Stimulated activated CD8-positive, alpha-beta memory T cell treated with anti-CD3 and anti-CD28 coated beads, Interleukin-4, amount 100 ng/mL, for 24 hours (primary cell): ENCODE data around the gene PUS7L.
"Not testable (repeated sequence)": the region's sequence is repeated elsewhere in the genome, so short reads cannot be mapped to it uniquely, and the experiment has no call there.

Experiments
- DNase-seq: peaks from one replicate; pipeline ENCODE4 v3.0.0-alpha.2; 2020; ENCODE audit warnings: low read depth

Gene PUS7L

GRCh38 chr12:43758728-43759563 lies at the start of gene PUS7L, which contains the start of gene IRAK4:
Gene PUS7L, minus strand, starts transcription at chr12:43758790. Its CDS starts 3,545 bp downstream, at chr12:43755245.
Gene IRAK4, plus strand, starts transcription at chr12:43758951. Its CDS starts 9,161 bp downstream, at chr12:43768112.
- DNase-seq: peak; percentile 90

GRCh38 chr12:43807386-43807785 lies 48.8 kb upstream of the PUS7L start:
- DNase-seq: no peak

DNA sequence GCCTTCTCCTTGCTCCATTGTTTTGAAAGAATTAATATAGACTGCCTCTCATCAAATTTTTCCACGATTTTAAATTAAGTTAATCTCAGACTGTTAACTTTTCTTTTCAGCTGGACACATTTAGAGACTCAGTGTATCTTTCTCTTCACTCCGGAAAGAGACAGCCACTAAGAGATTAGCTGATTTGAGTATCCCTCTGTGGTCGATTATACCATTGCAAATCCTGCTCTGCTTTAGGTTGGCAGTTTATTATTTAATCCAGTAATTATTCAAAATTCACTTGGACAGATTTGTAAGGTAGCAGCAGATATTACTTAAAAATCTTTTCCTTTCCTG lies 48.1 kb upstream of the PUS7L start:
- no peak for DNase-seq

DNA sequence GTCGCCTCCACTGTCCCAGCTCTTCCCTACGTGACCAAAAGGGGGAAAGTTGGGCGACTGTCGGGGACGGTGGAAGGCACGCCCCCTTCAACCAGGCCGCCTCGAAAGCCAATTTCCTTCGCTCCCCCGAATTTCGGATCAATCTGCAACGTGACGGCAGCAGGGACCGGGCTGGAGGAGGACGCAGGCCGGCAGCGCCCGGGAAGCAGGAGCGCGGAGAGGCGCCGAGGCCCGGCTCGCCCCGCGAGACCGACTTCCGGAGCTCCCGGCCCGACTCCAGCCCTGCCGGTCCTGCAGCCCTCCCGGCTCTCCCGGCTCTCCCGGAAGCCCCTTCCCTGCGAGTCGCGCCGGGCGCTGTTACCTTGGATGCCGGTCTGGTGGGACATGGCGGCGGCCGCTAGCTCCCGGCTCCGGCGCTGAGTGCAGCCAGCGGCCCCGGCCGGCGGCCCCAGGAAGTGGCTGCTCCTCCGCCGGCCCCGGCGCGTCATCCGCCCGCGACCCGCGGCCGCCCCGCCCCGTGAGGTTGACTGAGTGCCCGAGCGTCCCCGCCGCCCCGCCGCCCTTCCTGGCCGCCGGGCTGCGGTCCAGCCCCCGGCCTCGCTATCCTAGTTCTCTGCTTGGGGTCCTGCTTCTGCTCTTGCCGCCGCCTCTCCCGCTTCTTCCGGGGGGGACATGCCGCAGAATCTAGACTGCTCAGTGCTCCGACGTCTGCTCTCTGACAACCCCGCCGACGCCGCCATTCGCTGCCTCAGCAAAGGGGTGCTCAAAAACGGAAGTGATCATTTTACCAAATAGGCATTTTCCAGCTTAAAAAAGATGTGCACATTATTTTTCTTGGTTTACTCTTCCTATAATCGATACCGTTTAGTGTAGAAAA lies 47.5 kb upstream of the PUS7L start, which contains the start of gene TWF1:
TWF1 (minus strand) TSS at position 458 of the 877 bp plus-strand sequence; CDS start at position 386, 72 bp downstream.
- peak; percentile 84 for DNase-seq

DNA sequence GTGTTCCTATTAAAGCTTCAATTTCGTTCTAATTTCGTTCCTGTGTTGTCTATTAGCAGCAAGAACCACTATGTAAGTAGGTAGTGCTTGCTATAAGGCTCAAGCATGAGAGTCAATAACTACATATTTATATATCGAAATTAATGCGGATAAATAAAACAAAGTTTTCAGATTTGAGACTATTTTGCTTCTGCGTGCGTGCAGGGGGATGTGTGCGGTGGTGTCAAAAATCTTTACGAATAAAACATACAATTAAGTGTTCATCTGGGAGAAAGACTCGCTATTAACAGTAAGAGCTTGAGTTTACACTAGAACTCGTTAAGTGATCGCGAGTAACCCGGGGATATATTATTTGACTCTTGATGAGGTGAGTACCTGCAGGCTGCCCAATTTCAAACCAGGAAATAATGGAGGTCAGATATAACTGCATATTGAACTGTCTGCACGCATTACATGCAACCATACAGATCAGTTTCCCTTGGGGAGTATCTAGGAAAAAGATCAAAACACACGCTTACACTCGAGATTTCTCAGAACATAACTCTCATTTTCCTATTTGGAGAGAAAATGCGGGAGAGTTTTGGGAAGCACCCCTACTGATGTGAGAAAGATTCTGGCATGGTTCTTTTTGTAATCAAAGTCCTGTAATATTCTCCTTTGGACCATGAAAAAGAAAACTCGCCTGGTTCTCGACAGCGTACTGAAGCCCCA lies 46.7 kb upstream of the PUS7L start:
- DNase-seq: no peak

DNA sequence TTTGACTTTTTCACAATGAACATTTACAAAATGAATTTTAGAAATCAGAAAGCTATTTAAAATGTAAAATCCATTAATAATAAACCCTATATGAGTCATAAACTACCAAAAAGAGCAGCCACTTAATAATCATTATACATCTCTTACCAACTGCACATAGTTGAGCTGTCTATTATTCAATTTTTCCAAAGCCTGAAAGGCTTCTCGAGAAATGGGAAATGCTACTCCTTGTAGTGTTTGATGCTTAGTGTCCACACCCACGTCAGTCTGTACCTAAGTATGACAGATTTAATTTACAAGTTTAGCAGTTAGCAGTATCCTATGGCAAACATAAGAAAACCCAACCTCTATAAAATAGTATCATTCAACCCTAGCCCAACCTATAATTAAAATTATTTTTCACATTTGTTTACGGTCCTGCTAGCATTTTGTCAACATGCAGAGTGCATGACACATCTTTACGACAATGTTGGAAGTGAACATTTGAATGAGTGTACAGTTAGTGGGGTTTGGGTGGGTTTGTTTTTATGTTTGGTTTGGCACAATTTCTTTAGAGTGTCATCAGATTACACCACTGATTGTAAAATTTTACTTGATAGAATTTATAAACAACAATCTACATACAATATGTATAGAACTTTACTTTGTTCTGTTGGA lies 39.1 kb upstream of the PUS7L start:
- no peak for DNase-seq

GRCh38 chr12:43795716-43796280 lies 37.2 kb upstream of the PUS7L start:
- no peak for DNase-seq

GRCh38 chr12:43789941-43790340 lies 31.4 kb upstream of the PUS7L start:
- DNase-seq: no peak

GRCh38 chr12:43786899-43787693 lies 28.5 kb upstream of the PUS7L start:
- no peak for DNase-seq

DNA sequence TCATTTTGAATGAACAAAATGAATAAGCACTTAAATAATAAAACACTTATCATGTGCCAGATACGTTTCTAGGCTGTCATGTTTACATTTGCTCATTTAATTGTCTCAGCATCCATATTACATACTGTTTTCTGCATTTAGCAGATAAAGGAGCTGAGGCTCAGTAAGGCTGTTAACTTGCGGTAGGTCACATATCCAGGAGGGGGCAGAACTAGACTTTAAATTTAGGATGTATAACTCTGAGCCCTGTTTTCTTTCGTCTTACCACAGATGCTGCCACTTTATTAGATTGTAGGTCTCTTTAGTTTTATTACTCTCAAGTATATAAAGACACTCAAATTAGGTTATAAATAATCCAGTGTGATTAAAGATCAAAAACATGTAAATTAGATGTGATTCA lies 17.9 kb upstream of the PUS7L start:
- DNase-seq: no peak

DNA sequence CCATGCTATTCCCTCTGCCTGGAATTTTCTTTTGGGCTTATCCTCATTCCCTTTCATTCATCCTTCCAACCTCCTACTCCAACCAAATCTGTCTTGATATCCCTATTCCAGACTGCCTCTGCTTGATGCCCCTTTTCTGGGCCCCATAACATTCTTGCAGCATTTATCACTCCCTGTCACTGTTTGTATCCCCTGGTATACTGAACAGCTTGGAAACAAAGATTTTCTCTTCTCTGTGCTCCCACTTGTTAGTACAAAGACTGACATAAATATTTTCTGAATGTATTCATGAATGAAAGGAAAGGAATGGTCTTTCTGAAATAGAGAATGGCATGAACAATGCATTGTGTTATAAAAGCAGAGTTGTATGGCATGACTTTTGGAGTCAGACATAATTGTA lies 7.7 kb upstream of the PUS7L start:
- DNase-seq: no peak

DNA sequence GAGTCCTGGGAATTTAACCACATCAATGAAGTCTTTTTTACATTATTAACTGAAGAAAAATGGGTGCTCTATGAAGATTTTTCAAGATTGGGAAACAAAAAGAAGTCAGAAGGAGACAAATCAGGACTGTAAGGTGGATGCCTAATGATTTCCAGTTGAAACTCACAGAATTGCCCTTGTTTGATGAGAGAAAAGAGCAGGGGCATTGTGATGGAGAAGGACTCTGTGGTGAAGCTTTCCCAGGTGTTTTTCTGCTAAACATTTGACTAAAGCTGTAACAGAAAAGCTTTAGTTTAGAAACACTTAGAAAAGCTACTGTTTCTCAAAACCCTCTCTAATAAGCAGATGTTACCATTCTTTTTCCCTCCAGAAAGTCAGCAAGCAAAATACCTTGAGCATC lies 5.9 kb upstream of the PUS7L start:
- DNase-seq: no peak

GRCh38 chr12:43763769-43764168 lies 5.2 kb upstream of the PUS7L start:
- no peak for DNase-seq

DNA sequence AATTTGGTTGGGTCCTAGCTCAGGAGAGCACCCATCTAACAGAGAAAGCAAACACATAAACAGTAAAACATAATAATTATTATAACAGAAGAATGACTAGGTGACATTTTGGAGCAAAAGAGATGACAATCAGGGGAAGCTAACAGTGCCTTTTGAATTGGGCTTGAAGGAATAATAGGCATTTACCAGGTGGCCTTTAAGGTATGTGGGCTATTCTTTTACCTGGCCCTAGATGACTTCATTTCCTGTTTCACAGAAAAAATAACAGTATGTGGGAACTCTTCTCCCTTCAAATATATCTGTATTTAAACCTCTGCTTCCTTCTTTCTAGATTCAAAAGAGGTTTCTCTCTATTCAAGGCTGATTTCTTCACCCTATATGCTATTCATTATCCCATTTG lies 4.0 kb upstream of the PUS7L start:
- no peak for DNase-seq

DNA sequence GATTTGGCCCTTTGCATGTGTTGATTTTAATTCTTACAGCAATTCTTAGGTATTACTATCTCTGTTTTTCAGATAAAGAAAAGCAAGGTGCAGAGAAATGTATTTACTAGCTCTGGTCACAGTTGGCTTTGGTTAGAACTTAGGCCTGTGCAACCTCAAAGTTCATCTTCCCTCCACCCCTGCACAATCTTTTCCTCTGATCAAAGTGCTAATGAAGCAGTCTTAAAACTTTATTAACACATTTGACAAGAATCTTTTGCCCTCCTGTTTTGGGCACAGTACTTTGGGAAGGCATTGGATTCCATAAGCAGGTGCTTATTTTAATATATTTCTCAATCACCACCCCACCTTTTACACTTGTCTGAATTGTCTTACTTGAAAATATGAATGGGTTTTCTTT lies 2.9 kb upstream of the PUS7L start:
- DNase-seq: no peak

- DNase-seq: no peak
These were observed 1.8 kb upstream of the PUS7L start for GRCh38 chr12:43760396-43760795.

GRCh38 chr12:43758247-43758727 lies 303 bp downstream of the PUS7L start:
- DNase-seq: no peak

GRCh38 chr12:43754015-43754414 lies 4.6 kb downstream of the PUS7L start:
- DNase-seq: no peak

GRCh38 chr12:43751360-43751759 lies 7.2 kb downstream of the PUS7L start:
- DNase-seq: not testable (repeated sequence)

DNA sequence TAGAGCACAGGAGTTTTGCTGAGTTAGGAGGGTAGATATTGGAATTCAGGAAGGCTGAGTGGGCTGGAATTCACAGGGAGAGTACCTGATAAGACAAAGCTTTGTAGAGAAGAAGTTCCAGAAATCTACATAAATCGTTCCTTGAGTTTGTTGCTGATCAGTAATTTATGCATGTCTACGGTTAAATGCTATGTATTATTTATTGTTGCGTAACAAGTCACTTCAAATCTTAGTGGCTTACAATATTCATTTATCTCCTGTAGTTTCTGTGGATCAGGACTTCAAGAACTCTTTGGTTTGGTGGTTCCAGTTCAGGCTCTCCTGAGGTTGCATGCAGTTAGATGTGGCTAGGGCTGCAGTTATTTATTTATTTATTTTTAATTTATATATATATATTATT lies 7.8 kb downstream of the PUS7L start:
- DNase-seq: no peak
